Lower leg skin (tissue), 3 donors: ENCODE data around the gene TAPBP.

ENCODE experiments used
- CTCF ChIP-seq, 3 donors: fragments of 450-650 bp; IDR thresholded peaks; one replicate each; pipeline ENCODE4 v1.5.1; 2016; ENCODE audit warnings: antibody characterized with exemption in 3 of 3, mild to moderate bottlenecking in 3 of 3, moderate library complexity in 2 of 3
- POLR2A ChIP-seq, 2 donors: fragments of 450-650 bp; IDR thresholded peaks; one replicate each; pipeline ENCODE4 v1.6.1; 2016 to 2017; ENCODE audit warnings: antibody characterized with exemption in 2 of 2, mild to moderate bottlenecking in 1 of 2, moderate library complexity in 1 of 2

- TF ChIP-seq CTCF (IDR thresholded peaks at IDR 0.05), result no peak
- no peak for TF ChIP-seq POLR2A (IDR thresholded peaks at IDR 0.05)
These were observed 19.6 kb downstream of the TAPBP start for GRCh38 chr6:33294086-33294823.
